OCI-LY7 (cell line): Measurements from ENCODE around the gene HES7. TPM values are rescaled to one million over a fixed set of nuclear protein-coding genes. Genes with fewer than 3 reads are reported as not detected.

Source experiments
- BruUV-seq: library from RNA; stranded (reverse); fragments of 400-500 nt; replicated peaks from 2 replicates; lab custom pipeline; 2021; lab: Mats Ljungman, UMichigan
- CTCF ChIA-PET: fragments of 300-600 bp; sonication (Branson Sonifier 250); formaldehyde crosslinking; loops from one replicate; lab custom pipeline; 2022; ENCODE audit warnings: antibody characterized with exemption; ENCODE audit not compliant: unreplicated experiment; lab: Charles Lee
- POLR2A ChIA-PET: fragments of 300-600 bp; sonication (Branson Sonifier 250); formaldehyde crosslinking; loops from one replicate; lab custom pipeline; 2022; ENCODE audit warnings: antibody characterized with exemption; lab: Charles Lee
- DNase-seq: peaks from one replicate; pipeline ENCODE4 v3.0.0-alpha.2; 2015; ENCODE audit warnings: low spot score
- H2AFZ ChIP-seq: fragments of 200-600 bp; sonication (generic), shearing (Covaris generic); 2 replicates; pipeline ENCODE4 v1.6.1; 2014; ENCODE audit warnings: mild to moderate bottlenecking, antibody characterized with exemption, low read length, moderate library complexity
- H3K27ac ChIP-seq: fragments of 200-600 bp; sonication (generic); 2 replicates; pipeline ENCODE4 v1.5.1; 2014; ENCODE audit warnings: mixed run types, low read depth, mild to moderate bottlenecking, moderate library complexity, low read length, inconsistent platforms; ENCODE audit not compliant: poor library complexity, severe bottlenecking
- H3K36me3 ChIP-seq: fragments of 200-600 bp; sonication (generic); 2 replicates; pipeline ENCODE4 v1.6.1; 2014; ENCODE audit warnings: mild to moderate bottlenecking, antibody characterized with exemption, low read length, moderate library complexity, mixed read lengths; ENCODE audit not compliant: insufficient read depth
- H3K4me1 ChIP-seq: fragments of 200-600 bp; sonication (generic); 2 replicates; pipeline ENCODE4 v1.5.1; 2014; ENCODE audit warnings: mild to moderate bottlenecking, low read length; ENCODE audit not compliant: insufficient read depth, poor library complexity, severe bottlenecking
- H3K4me2 ChIP-seq: fragments of 200-600 bp; sonication (generic); 2 replicates; pipeline ENCODE4 v1.6.1; 2014; ENCODE audit warnings: mild to moderate bottlenecking, low read length
- H3K4me3 ChIP-seq: fragments of 200-600 bp; sonication (generic); 2 replicates; pipeline ENCODE4 v1.5.1; 2014; ENCODE audit warnings: mild to moderate bottlenecking, low read depth, low read length; ENCODE audit not compliant: poor library complexity, severe bottlenecking
- H3K79me2 ChIP-seq: fragments of 200-600 bp; sonication (generic); 2 replicates; pipeline ENCODE4 v1.6.1; 2016; ENCODE audit warnings: low read depth, mild to moderate bottlenecking, low read length, moderate library complexity, mixed read lengths; ENCODE audit not compliant: insufficient read depth
- H3K9me2 ChIP-seq: fragments of 200-600 bp; sonication (generic); 2 replicates; pipeline ENCODE4 v1.6.1; 2016; ENCODE audit warnings: mild to moderate bottlenecking, low read length, mixed read lengths; ENCODE audit not compliant: insufficient read depth
- H3K9me3 ChIP-seq: fragments of 200-600 bp; sonication (generic); 2 replicates; pipeline ENCODE4 v1.6.1; 2014; ENCODE audit warnings: mild to moderate bottlenecking, mixed run types, low read length, mixed read lengths
- H4K20me1 ChIP-seq: fragments of 200-600 bp; sonication (generic); 2 replicates; pipeline ENCODE4 v1.6.1; 2014; ENCODE audit warnings: mild to moderate bottlenecking, antibody characterized with exemption, low read length, moderate library complexity, mixed read lengths; ENCODE audit not compliant: insufficient read depth
- EZH2phosphoT487 ChIP-seq: fragments of 200-600 bp; sonication (generic); IDR thresholded peaks from 2 replicates; pipeline ENCODE4 v1.6.1; 2018; ENCODE audit warnings: low read depth, borderline replicate concordance, mild to moderate bottlenecking, mixed run types, antibody characterized with exemption, low read length, moderate library complexity, mixed read lengths
- intact Hi-C: fragments of 100-400 bp; cut with micrococcal nuclease; formaldehyde crosslinking; loops from one replicate; pipeline ENCODE4 v1.10.0; 2022; ENCODE audit not compliant: unreplicated experiment
- total RNA-seq, 2 experiments: library from RNA; depleted of rRNA in 1 of 2; stranded (reverse); fragments of >200 nt in 1 of 2; shearing (Covaris generic) in 1 of 2; gene quantifications; 2 replicates each; pipeline ENCODE4 v1.2.3, GENCODE V29; 2014 to 2022
- TF ChIP-seq, protein P1 (sequence below): fragments of 200-600 bp; sonication (generic); conservative IDR thresholded peaks from 2 replicates; pipeline ENCODE4 v1.5.1; 2014; ENCODE audit warnings: mild to moderate bottlenecking, antibody characterized with exemption, low read length, moderate library complexity, mixed read lengths

The HES7 gene
- total RNA-seq, 2 experiments from 2014 or later: 0.44 to 5.8 TPM

GRCh38 chr17:8119581-8120519 is 4.1 kb downstream of the HES7 start:
- no TSS peak for BruUV-seq
- peaks cover 49% of the 10 kb centered on the region for H3K4me1 ChIP-seq
- no peaks in the 10 kb centered on the region for H3K9me2 ChIP-seq

DNA sequence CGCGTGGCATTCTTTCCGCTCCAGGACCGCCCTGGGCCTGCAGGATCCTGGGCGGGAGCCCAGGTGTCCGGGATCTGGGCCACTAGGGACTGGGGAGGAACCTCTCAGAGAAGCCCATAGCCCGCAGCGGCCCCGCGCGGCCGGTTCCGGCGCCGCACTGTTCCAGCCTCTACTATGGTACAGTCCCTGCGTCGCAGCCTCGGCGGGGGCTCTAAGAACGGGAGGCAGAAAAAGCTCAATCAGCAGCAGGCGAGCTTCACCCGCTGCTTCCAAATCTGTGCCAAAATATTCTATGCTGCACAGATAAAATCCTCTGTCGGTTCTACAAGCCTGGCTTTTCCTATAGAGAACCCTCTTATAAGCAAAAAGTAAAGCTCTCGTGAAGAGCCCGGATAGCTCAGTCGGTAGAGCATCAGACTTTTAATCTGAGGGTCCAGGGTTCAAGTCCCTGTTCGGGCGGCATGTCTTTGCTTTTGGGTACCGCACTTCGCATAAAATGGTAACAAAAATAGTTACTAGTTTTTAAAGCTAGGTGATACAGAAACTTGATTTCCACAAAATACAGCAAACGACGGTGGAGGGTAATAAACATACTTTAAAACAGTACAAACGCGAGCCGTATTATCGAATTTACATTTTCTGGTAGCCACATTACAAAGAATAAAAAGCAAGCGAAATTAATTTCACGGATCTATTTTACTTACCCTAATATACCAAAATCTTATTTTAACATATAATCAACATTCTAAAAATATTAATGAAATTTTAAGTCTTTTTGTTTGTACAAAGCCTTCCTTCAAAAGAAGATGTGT is 4.9 kb downstream of the HES7 start:
- Histone ChIP-seq H3K4me3 (peak overlapping the region; percentile 79), H3K36me3 (no peaks in the 10 kb centered on the region), H3K27ac (peak overlapping the region; percentile 79), H3K4me1 (peaks cover 40% of the 10 kb centered on the region), H3K9me2 (no peaks in the 10 kb centered on the region), H4K20me1 (no peaks in the 10 kb centered on the region), H3K79me2 (no peaks in the 10 kb centered on the region), H3K9me3 (no peaks in the 10 kb centered on the region), H3K4me2 (peak overlapping the region; percentile 98), H2AFZ (peak overlapping the region; percentile 92)
- CTCF ChIA-PET: interaction anchor here (0.5 to 1.9 kb wide), 8 partner anchors 9 to 320 kb away, joined by 3 to 6 read pairs (median 4); no protein-coding TSS in a partner anchor
- intact Hi-C loops: loop anchor here (1.0 to 5.0 kb wide), 3 partner anchors 40 to 232 kb away; partner anchors contain the start of gene CHD3
- peak; percentile 89 for DNase-seq
- POLR2A ChIA-PET: interaction anchor here (0.6 to 1.8 kb wide), 8 partner anchors 18 to 233 kb away, joined by 3 to 7 read pairs (median 4); partner anchors contain the start of genes AURKB and SLC25A35
- no peak for TF ChIP-seq EZH2phosphoT487
- TF ChIP-seq, protein P1, sequence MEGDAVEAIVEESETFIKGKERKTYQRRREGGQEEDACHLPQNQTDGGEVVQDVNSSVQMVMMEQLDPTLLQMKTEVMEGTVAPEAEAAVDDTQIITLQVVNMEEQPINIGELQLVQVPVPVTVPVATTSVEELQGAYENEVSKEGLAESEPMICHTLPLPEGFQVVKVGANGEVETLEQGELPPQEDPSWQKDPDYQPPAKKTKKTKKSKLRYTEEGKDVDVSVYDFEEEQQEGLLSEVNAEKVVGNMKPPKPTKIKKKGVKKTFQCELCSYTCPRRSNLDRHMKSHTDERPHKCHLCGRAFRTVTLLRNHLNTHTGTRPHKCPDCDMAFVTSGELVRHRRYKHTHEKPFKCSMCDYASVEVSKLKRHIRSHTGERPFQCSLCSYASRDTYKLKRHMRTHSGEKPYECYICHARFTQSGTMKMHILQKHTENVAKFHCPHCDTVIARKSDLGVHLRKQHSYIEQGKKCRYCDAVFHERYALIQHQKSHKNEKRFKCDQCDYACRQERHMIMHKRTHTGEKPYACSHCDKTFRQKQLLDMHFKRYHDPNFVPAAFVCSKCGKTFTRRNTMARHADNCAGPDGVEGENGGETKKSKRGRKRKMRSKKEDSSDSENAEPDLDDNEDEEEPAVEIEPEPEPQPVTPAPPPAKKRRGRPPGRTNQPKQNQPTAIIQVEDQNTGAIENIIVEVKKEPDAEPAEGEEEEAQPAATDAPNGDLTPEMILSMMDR: peak; percentile 97
- BruUV-seq: no TSS peak

More at GRCh38 chr17:8119581-8120519, 4.1 kb downstream of the HES7 start:
- H3K79me2 ChIP-seq: no peaks in the 10 kb centered on the region
- H3K27ac ChIP-seq: peak overlapping the region; percentile 79
- intact Hi-C loops: loop anchor here (1.0 to 5.0 kb wide), 9 partner anchors 19 to 283 kb away; partner anchors contain the start of genes CHD3 and RANGRF
- peak overlapping the region; percentile 79 for H3K4me3 ChIP-seq
- H3K4me2 ChIP-seq: peak overlapping the region; percentile 98
- TF ChIP-seq, protein P1: no peak
- no peak for TF ChIP-seq EZH2phosphoT487
- H4K20me1 ChIP-seq: 0 out of 2 replicates have a peak, but pooled peaks cover 2% of the 10 kb centered on the region
- POLR2A ChIA-PET: interaction anchor here (0.6 to 1.8 kb wide), 7 partner anchors 18 to 234 kb away, joined by 3 to 7 read pairs (median 5); partner anchors contain the start of genes AURKB and SLC25A35
- peak; percentile 92 for DNase-seq
- H2AFZ ChIP-seq: peak overlapping the region; percentile 53
- no peaks in the 10 kb centered on the region for H3K36me3 ChIP-seq
- CTCF ChIA-PET: interaction anchor here (0.5 to 1.9 kb wide), 8 partner anchors 10 to 321 kb away, joined by 3 to 6 read pairs (median 4); no protein-coding TSS in a partner anchor
- H3K9me3 ChIP-seq: no peaks in the 10 kb centered on the region
